HG03442 (cell line): ENCODE results near the gene HDGFL2.
A peak's percentile ranks its signal among the peaks of the same experiment; 100 is the strongest.

ENCODE experiments used
- ATAC-seq: cut with Tn5 transposase; IDR thresholded peaks from one replicate; pipeline ENCODE4 v1.9.1; 2021; ENCODE audit warnings: mild to moderate bottlenecking, moderate library complexity; ENCODE audit not compliant: unreplicated experiment

The HDGFL2 gene

DNA sequence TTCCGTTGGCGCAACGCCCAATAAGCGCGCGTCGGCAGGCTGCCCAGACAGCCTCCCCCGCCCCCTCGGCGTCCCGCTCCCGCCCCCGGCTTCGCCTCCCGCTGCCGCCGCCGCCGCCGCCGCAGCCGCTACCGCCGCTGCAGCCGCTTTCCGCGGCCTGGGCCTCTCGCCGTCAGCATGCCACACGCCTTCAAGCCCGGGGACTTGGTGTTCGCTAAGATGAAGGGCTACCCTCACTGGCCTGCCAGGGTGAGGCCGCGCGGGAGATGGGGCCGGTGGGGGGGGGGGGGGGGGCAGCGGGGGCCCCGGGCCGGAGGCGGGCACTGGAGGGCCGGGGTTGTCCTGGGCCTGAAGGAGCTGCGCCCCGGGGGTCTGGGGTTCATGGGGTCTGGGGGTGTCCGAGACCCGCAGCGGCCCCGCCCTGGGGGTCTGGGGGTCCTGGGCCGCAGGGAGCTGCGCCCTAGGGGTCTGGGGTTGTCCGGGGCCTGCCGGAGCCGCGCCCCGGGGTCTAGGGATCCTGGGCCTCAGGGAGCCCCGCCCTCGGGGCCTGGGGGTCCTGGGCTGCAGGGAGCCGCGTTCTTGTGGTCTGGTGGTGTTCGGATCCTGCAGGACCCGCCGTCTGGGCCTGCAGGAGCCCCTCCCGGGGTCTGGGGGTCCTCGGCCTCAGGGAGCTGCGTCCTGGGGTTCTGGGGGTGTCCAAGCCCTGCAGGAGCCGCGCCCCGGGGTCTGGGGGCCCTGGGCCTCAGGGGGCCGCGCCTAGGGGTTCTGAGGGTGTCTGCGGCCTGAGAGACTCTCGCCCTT is at the start of gene HDGFL2:
Gene HDGFL2, plus strand, starts transcription at position 124 of the 801 bp plus-strand sequence. Its CDS starts 54 bp downstream, at position 178.
- ATAC-seq, result peak; percentile 1

DNA sequence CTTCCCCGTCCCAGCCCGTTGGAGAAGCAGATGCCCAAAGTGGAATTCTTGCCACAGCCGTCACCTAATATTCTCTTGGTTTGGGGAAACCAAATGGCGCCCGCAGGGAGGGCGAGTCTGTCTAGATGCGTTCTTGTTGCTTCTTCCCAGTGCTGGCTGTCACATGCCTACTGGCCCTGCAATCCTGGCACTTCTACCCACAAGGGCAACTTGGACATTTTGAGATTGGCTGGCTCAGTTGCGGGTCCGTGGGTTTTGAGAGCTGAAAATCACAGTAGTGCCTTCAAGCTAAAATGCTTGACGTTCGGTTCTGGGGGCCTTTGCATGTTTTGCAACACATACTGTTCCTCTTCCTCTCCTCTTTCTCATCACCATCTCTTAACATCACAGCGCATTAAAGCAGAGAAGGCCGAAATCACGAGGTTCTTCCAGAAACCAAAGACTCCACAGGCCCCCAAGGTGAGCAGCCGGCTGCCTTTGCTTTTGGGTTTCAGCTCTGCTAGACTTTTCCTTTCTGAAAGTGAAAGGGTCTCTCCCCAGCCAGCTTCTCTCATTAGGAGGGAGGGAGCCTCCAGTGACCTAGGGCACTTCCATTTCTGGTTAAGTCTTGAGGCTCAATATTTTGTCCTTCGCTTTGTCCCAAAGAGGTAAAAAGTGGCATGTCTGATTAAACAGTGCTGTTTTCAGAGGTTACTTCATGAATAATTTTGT is 48.5 kb upstream of the HDGFL2 start:
- ATAC-seq, result no peak

DNA sequence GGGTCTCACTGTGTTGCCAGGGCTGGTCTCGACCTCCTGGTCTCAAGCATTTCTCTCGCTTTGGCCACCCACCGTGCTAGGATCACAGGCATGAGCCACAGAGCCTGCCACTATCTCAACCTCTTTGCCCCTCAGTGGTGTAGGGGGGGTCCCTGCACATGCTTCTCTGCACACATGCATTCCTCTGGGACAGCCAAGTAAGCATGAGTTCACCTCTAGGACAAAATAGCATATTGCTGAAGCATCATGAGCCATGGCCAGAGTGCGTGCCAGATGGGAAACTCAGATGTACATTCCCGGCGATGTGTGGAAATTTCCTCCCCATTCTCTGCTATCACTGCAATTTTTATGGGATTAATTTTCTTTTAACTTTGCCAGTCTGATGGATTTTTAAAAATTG is 46.6 kb upstream of the HDGFL2 start:
- ATAC-seq, result no peak

DNA sequence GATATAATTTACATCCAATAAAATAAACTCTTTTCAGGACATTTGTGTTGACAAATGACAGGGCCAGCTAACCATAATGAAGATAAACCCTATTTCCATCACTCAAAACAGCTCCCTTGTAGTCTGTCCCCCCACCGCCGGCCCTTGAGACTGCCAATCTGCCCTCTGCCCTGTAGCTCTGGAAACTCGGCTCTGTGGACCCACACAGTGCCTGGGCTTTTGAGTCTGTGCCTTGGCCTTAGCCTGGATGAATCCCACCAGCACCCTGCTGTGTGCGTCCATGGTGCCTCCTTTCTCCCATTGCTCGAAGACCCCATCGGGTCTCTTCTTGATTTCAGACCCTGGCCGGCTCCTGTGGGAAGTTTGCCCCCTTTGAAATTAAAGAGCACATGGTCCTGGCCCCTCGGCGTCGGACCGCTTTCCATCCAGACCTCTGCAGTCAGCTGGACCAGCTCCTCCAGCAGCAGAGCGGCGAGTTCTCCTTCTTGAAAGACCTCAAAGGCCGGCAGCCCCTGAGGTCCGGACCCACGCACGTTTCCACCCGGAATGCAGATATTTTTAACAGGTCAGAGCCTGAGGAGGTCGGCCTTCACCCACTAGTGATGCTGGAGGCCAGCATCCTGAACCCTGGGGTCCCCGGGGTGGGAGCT is 43.6 kb upstream of the HDGFL2 start:
- ATAC-seq, result no peak

GRCh38 chr19:4429256-4429655 is 42.8 kb upstream of the HDGFL2 start:
- ATAC-seq, result no peak

- ATAC-seq, result no peak
These were observed 42.3 kb upstream of the HDGFL2 start for GRCh38 chr19:4429771-4430171.

GRCh38 chr19:4430760-4431159 is 41.3 kb upstream of the HDGFL2 start:
- ATAC-seq, result no peak

GRCh38 chr19:4431296-4431695 is 40.8 kb upstream of the HDGFL2 start:
- ATAC-seq, result no peak

DNA sequence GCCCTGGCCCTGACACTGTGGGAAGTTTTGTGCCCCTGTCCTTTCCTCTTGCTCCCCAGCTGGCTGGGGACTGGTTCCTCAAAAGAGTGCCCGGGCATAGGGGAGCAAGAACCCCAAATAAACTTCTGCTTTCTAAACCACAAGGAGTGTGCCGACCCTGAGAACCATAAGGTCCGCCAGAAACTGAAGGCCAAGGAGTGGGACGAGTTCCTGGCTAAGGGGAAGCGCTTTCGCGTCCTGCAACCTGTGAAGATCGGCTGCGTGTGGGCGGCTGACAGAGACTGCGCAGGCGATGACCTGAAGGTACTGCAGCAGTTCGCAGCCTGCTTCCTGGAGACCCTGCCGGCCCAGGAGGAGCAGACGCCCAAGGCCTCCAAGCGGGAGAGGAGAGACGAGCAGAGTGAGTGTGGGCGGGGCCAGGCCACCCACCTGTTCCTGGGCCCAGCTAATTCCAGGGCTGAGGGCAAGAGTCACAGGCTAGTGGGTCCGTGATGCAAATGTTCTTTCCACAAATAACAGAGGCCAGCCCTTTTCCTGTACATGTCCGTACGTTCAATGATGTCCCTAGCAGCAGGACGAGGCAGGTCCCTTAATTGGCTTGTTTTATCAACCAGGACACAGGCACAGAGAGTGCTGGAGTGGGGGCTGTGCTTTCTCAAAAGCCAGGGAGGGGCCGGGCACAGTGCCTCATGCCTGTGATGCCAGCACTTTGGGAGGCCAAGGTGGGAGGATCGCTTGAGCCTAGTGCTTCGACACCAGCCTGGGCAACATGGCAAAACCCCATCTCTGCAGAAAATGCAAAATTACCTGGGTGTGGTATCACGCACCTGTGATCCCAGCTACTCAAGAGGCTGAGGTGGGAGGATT is 40.1 kb upstream of the HDGFL2 start:
- no peak for ATAC-seq

GRCh38 chr19:4432918-4433506 is 39.1 kb upstream of the HDGFL2 start:
- ATAC-seq, result no peak

DNA sequence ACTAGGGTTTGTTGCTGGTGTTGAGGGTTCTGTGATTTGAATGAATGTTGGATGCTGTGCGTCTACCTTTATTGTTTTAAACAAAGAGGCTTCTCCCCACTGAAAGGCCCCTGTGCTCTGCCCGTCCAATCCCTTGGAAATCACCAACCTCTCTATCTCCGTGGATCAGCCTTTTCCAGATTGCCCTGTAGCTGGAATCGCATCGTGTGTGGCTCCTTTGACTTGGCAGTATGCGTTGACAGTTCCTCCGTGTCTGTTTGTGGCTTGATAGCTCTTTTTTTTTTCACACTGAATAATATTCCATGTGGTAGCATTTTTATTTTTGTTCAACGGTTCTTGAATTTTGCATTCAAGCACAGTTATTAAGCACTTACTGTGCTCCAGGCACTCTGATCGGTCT is 37.7 kb upstream of the HDGFL2 start:
- ATAC-seq, result no peak

DNA sequence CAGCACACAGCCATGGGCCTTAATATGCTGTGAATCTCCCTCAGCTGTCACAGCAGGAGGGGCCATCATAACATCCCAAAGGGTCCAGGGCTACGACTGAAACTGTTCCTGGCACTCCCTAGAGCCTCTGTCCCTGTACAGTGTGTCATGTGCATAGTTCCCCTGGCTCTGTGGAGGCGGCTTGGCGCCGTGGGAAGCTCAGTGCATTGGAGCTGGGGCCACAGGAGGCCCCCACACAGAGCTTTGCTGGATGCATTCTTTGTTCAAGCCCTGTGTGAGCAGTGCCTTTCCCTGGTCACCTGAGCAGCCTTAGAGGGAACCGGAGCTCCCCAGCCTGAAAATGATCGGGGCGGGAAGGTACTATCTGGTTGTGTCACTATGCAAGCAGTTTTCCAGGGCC is 35.9 kb upstream of the HDGFL2 start:
- ATAC-seq, result no peak

- no peak for ATAC-seq
These were observed 35.0 kb upstream of the HDGFL2 start for GRCh38 chr19:4437103-4437502.

DNA sequence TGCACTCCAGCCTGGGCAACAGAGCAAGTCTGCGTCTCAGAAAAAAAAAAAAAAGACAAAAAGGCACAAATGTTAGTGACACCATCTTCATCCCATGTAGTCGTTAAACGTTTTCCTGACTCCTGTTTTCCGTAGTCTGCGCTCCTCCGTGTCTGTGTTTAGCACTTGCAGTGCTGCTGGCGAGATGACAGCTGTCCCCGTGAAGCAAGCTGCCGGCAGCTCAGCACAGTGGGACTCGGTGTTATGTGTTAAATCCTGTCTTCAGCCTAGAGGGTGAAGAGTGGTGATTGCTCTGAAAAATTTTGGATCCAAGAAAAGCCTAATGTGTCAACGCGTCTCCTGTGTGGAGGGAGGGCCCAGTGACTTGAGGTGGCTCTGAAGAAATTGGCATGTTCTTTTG is 32.9 kb upstream of the HDGFL2 start:
- no peak for ATAC-seq

- ATAC-seq, result no peak
These were observed 29.9 kb upstream of the HDGFL2 start for GRCh38 chr19:4441994-4442818.

DNA sequence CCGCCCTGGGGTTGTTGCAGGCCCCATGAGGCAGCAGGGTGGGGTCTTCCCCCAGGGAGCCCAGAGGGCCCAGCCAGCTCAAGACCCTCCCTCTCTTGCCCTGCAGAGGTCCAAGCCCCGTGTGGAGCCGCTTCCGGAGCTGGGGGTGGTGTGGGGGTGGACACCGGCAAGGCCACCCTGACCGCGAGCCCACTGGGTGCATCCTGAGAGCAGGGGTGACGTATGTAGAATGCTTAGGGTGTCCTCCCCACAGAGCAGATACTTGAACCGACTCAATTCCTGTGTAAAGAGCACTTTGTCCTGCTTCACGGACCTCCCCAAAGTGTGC is 29.3 kb upstream of the HDGFL2 start:
- no peak for ATAC-seq

DNA sequence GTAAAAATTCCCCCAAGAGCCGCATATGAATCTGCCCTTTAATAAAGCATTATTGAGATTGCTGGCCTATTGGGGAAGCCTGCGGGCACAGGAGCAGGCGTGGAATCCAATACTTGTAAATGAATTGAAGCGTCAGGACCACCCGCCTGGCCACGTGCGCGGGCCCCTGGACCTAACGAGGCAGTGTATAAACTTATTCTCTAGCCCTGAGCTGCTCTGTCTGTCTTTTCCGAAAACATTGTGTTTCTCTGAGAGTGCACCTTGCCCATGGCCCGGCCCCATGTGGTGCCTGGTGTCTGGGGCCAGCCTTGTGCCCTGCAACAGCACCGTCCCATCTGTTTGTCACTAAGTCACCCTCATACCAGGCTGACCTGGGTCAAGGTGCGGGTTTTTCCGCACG is 28.9 kb upstream of the HDGFL2 start:
- no peak for ATAC-seq

GRCh38 chr19:4443966-4444764 is 27.9 kb upstream of the HDGFL2 start:
- no peak for ATAC-seq
